Nephron progenitor cell (in vitro differentiated cells): ENCODE measurements around the gene CALML3.
"Not testable (repeated sequence)": the region's sequence is repeated elsewhere in the genome, so short reads cannot be mapped to it uniquely, and the experiment has no call there.

Experiments
- DNase-seq: peaks from one replicate; pipeline ENCODE4 v3.0.0; 2021
- H3K27ac Mint-ChIP-seq: 2 replicates; pipeline ENCODE4 v1.8.0; 2021; ENCODE audit warnings: mild to moderate bottlenecking, moderate library complexity, mixed read lengths
- H3K27me3 Mint-ChIP-seq: 2 replicates; pipeline ENCODE4 v1.8.0; 2021; ENCODE audit warnings: mild to moderate bottlenecking, low read depth, mixed read lengths; ENCODE audit not compliant: poor library complexity
- H3K36me3 Mint-ChIP-seq: 2 replicates; pipeline ENCODE4 v1.8.0; 2021; ENCODE audit warnings: low read depth, mixed read lengths
- H3K4me1 Mint-ChIP-seq: 2 replicates; pipeline ENCODE4 v1.8.0; 2021; ENCODE audit warnings: mixed read lengths
- H3K4me3 Mint-ChIP-seq: 2 replicates; pipeline ENCODE4 v1.8.0; 2021; ENCODE audit warnings: mild to moderate bottlenecking, moderate library complexity, mixed read lengths
- H3K9me3 Mint-ChIP-seq: 2 replicates; pipeline ENCODE4 v1.8.0; 2021; ENCODE audit warnings: mild to moderate bottlenecking, moderate library complexity, mixed read lengths
- TF ChIP-seq, protein P1 (sequence below): fragments of 200-600 bp; sonication (generic); IDR thresholded peaks from 2 replicates; pipeline ENCODE4 v1.5.0; 2021; ENCODE audit warnings: antibody characterized with exemption

Gene CALML3

DNA sequence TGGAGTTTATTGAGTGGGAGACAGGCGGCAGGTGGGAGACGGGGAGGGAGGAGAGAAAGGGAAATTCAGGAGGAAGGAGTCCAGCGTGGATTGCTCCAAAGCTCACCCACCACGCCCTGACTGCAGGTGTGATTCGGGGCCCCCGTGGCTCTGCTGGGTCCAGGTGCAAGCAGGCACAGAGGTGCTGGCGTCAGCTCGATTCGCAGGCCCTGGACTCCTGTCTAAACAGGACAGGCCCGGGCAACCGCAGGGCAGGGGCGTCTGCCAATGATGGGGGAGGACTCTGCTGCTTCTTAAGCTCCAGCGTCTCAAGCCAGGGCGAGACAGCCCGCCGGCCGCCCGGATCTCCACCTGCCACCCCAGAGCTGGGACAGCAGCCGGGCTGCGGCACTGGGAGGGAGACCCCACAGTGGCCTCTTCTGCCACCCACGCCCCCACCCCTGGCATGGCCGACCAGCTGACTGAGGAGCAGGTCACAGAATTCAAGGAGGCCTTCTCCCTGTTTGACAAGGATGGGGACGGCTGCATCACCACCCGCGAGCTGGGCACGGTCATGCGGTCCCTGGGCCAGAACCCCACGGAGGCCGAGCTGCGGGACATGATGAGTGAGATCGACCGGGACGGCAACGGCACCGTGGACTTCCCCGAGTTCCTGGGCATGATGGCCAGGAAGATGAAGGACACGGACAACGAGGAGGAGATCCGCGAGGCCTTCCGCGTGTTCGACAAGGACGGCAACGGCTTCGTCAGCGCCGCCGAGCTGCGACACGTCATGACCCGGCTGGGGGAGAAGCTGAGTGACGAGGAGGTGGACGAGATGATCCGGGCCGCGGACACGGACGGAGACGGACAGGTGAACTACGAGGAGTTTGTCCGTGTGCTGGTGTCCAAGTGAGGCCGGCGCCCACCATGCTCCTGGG, at the start of gene CALML3:
CALML3 (plus strand) TSS at position 321 of the 920 bp plus-strand sequence; CDS start at position 446, 125 bp downstream.
- Mint-ChIP-seq H3K27ac (peak within 1 kb of the TSS; percentile 51), H3K4me1 (peaks cover 30% of the 10 kb centered on the region), H3K27me3 (peaks cover 2% of the 10 kb centered on the region), H3K9me3 (peaks cover 6% of the 10 kb centered on the region), H3K36me3 (no peaks in the 10 kb centered on the region), H3K4me3 (no peak within 1 kb of the TSS)
- TF ChIP-seq, protein P1, sequence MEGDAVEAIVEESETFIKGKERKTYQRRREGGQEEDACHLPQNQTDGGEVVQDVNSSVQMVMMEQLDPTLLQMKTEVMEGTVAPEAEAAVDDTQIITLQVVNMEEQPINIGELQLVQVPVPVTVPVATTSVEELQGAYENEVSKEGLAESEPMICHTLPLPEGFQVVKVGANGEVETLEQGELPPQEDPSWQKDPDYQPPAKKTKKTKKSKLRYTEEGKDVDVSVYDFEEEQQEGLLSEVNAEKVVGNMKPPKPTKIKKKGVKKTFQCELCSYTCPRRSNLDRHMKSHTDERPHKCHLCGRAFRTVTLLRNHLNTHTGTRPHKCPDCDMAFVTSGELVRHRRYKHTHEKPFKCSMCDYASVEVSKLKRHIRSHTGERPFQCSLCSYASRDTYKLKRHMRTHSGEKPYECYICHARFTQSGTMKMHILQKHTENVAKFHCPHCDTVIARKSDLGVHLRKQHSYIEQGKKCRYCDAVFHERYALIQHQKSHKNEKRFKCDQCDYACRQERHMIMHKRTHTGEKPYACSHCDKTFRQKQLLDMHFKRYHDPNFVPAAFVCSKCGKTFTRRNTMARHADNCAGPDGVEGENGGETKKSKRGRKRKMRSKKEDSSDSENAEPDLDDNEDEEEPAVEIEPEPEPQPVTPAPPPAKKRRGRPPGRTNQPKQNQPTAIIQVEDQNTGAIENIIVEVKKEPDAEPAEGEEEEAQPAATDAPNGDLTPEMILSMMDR, result no peak
- DNase-seq, result no peak

DNA sequence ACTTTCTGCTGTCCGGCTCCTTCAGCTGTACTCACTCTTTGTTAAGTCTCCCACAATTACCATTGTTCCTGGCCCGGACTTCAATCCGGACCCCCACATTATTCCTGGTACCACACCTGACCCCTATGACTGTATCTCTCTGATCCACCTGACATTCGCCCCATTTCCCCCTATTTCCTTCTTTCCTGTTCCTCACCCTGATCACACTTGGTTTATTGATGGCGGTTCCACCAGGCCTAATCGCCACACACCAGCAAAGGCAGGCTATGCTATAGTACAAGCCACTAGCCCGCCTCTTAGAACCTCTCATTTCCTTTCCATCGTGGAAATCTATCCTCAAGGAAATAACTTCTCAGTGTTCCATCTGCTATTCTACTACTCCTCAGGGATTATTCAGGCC, 49.7 kb upstream of the CALML3 start:
- Mint-ChIP-seq H3K9me3 (peaks cover 27% of the 10 kb centered on the region), H3K4me1 (peaks cover 24% of the 10 kb centered on the region), H3K27me3 (peaks cover 15% of the 10 kb centered on the region)
- not testable (repeated sequence) for DNase-seq, H3K36me3 Mint-ChIP-seq, H3K4me3 Mint-ChIP-seq, H3K27ac Mint-ChIP-seq

DNA sequence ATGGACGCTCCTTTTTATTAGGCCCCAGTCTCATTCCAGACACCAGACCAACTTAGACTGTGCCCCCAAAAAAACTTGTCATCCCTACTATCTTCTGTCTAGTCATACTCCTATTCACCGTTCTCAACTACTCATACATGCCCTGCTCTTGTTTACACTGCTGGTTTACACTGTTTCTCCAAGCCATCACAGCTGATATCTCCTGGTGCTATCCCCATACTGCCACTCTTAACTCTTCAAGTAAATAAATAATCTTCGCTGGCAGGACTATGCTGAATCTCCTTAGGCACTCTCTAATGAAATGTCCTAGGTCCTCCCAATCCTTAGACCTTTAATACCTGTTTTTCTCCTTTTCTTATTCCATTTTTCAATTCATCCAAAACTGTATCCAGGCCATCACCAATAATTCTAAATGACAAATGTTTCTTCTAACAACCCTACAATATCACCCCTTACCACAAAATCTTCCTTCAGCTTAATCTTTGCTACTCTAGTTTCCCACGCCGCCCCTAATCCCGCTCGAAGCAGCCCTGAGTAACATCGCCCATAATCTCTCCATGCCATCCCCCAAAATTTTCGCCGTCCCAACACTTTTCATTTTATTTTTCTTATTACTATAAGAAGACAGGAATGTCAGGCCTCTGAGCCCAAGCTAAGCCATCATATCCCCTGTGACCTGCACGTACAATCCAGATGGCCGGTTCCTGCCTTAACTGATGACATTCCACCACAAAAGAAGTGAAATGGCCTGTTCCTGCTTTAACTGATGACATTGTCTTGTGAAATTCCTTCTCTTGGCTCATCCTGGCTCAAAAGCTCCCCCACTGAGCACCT, 48.6 kb upstream of the CALML3 start:
- peaks cover 28% of the 10 kb centered on the region for H3K4me1 Mint-ChIP-seq
- peaks cover 17% of the 10 kb centered on the region for H3K27me3 Mint-ChIP-seq
- DNase-seq, H3K4me3 Mint-ChIP-seq, H3K36me3 Mint-ChIP-seq, H3K27ac Mint-ChIP-seq: not testable (repeated sequence)
- peaks cover 21% of the 10 kb centered on the region for H3K9me3 Mint-ChIP-seq

DNA sequence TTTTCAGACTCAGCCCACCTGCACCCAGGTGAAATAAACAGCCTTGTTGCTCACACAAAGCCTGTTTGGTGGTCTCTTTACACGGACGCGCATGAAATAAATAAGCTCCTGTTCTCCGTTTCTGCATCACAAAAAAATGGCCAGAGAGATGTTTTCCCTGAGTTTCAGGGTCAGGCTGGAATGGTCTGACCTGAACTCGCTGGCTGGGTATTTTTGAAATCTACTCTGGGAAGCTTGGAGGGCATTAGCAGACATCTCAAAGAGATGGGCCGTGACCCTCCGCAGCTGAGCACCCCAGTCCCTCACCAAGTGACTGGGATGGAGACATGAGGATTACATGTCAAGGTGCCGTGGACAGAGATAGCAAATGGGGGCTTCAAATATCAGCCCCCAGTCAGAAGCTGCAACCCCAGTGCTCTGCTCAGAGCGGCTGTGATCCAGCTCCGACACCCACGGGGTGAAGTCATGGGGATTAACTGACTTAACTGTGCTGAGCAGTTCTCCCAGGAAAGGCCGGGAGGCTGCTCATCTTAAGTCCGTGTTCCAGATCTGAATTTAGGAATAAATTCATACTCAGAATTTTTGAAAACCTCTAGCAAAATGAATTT, 47.7 kb upstream of the CALML3 start:
- Mint-ChIP-seq H3K9me3 (peaks cover 12% of the 10 kb centered on the region), H3K4me3 (no peak overlapping the region), H3K4me1 (peaks cover 27% of the 10 kb centered on the region), H3K27me3 (peaks cover 17% of the 10 kb centered on the region), H3K36me3 (no peaks in the 10 kb centered on the region), H3K27ac (no peak overlapping the region)
- no peak for DNase-seq
- TF ChIP-seq, protein P1, result no peak

DNA sequence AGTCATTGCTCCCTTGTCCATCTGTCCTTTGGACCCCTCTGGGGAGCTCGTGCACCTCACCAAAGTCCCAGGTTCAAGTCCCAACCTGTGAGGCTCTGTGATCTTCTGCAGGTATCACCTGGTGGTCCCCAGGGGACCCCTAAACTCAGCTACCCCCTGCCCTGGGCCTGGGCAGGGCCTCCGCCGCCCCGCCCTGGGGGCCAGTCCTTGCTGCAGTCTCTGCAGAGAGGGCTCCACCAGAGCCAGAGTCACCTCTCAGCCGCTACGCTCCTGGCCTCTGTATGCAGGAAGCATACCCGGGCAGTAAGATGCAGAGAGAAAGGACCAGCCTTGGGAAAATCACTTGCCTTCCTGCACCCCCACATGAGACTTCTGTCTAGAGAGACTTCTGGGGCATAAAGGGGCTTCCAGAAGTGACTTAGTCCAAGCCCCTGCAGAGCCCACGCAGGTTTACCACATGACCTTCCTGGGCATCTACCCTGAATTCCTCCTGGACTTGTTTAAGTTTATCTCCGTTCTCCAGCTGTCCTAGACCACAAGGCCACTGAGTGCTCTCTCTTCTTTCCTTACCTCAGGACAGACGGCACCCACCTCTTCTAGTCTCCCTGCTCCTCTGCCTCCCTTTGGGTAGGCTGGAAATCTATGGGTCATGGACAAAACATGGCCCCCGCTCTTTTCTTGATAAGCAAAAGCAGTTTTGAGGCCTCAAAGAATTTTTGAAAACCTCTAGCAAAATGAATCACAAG, 46.6 kb upstream of the CALML3 start:
- TF ChIP-seq, protein P1, result no peak
- Mint-ChIP-seq H3K27me3 (peaks cover 17% of the 10 kb centered on the region), H3K4me1 (peaks cover 21% of the 10 kb centered on the region), H3K27ac (no peak overlapping the region), H3K9me3 (peaks cover 4% of the 10 kb centered on the region), H3K36me3 (no peaks in the 10 kb centered on the region), H3K4me3 (no peak overlapping the region)
- DNase-seq, result no peak

DNA sequence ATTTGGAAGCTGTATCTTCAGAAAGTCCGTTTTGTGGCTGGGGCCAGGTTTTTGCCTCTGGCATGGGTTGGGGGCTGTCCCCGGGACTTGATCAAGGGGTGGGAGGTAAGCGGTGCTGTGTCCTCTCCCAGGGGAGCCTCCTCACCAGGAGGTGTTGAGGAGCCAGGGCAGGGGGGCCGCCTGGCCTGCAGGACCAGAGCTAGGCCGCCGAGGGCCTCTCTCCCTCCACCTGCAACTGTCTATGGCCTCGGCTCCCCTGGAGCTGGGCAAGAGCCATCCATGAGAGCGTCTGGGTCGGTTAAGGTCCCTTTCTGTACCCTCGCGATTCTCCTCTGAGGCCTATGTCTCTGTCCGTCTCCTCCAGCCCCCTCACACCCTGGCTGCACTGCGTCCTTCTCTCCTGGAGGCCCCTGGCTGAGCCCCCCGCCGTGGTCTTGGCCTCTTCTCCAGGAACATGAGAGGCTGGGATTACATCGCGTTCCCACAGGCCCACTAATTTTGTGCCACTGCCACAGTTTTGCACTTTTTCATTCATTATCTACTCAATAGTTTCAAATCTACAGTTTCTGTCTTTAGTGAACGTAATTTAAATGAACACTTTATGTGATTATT, 46.0 kb upstream of the CALML3 start:
- DNase-seq, result no peak
- no peaks in the 10 kb centered on the region for H3K36me3 Mint-ChIP-seq
- H3K9me3 Mint-ChIP-seq, result no peaks in the 10 kb centered on the region
- peaks cover 17% of the 10 kb centered on the region for H3K27me3 Mint-ChIP-seq
- TF ChIP-seq, protein P1, result no peak
- no peak overlapping the region for H3K4me3 Mint-ChIP-seq
- peaks cover 21% of the 10 kb centered on the region for H3K4me1 Mint-ChIP-seq
- H3K27ac Mint-ChIP-seq, result no peak overlapping the region
